Peyer's patch (tissue), 4 donors: Measurements from ENCODE around the gene SLC30A7.

ENCODE experiments used
- POLR2A ChIP-seq, 2 donors: fragments of 450-650 bp; IDR thresholded peaks; one replicate each; pipeline ENCODE4 v1.5.1; 2017; ENCODE audit warnings: antibody characterized with exemption in 2 of 2, mild to moderate bottlenecking in 2 of 2, moderate library complexity in 2 of 2
- TF ChIP-seq, protein P1 (sequence below), 6 experiments: fragments of 450-650 bp in 4 of 6; fragments of 200-600 bp in 2 of 6; sonication (generic) in 1 of 6; IDR thresholded peaks; one replicate each; pipeline ENCODE4 v1.5.1; 2017 to 2019; ENCODE audit warnings: antibody characterized with exemption in 6 of 6, mild to moderate bottlenecking in 3 of 6, moderate library complexity in 1 of 6

GRCh38 chr1:100905181-100905580, 9.3 kb downstream of the SLC30A7 start:
- TF ChIP-seq, protein P1, sequence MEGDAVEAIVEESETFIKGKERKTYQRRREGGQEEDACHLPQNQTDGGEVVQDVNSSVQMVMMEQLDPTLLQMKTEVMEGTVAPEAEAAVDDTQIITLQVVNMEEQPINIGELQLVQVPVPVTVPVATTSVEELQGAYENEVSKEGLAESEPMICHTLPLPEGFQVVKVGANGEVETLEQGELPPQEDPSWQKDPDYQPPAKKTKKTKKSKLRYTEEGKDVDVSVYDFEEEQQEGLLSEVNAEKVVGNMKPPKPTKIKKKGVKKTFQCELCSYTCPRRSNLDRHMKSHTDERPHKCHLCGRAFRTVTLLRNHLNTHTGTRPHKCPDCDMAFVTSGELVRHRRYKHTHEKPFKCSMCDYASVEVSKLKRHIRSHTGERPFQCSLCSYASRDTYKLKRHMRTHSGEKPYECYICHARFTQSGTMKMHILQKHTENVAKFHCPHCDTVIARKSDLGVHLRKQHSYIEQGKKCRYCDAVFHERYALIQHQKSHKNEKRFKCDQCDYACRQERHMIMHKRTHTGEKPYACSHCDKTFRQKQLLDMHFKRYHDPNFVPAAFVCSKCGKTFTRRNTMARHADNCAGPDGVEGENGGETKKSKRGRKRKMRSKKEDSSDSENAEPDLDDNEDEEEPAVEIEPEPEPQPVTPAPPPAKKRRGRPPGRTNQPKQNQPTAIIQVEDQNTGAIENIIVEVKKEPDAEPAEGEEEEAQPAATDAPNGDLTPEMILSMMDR (IDR thresholded peaks at IDR 0.05): no peak
- no peak for TF ChIP-seq POLR2A (IDR thresholded peaks at IDR 0.05)
